H1 (cell line): Measurements from ENCODE around the gene PROZ. TPM values are rescaled to one million over a fixed set of nuclear protein-coding genes. Genes with fewer than 3 reads are reported as not detected.

Experiments
- ATF2 ChIP-seq: IDR thresholded peaks from 2 replicates; pipeline ENCODE4 v1.6.1; 2012; ENCODE audit warnings: low read length, inconsistent platforms
- SIN3A ChIP-seq, 2 experiments: IDR thresholded peaks in 1 of 2; conservative IDR thresholded peaks in 1 of 2; 2 replicates each; pipeline ENCODE4 v1.6.1; 2011 to 2012; ENCODE audit warnings: low read length in 2 of 2, improper control_type of control experiment in 1 of 2, low read depth in 1 of 2, mild to moderate bottlenecking in 1 of 2
- SP4 ChIP-seq: IDR thresholded peaks from 2 replicates; pipeline ENCODE4 v1.6.1; 2012; ENCODE audit warnings: low read length, inconsistent platforms
- polyA plus RNA-seq, 7 experiments: library from polyadenylated mRNA; depleted of rRNA in 3 of 7; stranded (reverse) in 5 of 7; unstranded in 2 of 7; fragments of >200 nt in 5 of 7; fragments of 200-250 nt in 2 of 7; gene quantifications; 1 replicate in 5 of 7; 2 replicates in 1 of 7; 4 replicates in 1 of 7; pipeline versions ENCODE4 v1.2.1 to v1.2.3, GENCODE V29; 2011 to 2013; ENCODE audit warnings: missing spikeins in 2 of 7, mixed read lengths in 2 of 7
- total RNA-seq: library from RNA; stranded (reverse); fragmentation: NEBNext Ultra II Directional; extraction: Animal tissue kit (Norgen Biotek cat#: 25700); gene quantifications from 2 replicates; pipeline ENCODE4 v1.2.1, GENCODE V29; 2021

The PROZ gene
- total and polyA plus RNA-seq, 2 of the 8 experiments (the other 6 are each of a cell fraction or from before 2014, with no cell fraction given), result not detected

- TF ChIP-seq ATF2, result no peak
- TF ChIP-seq SIN3A (conservative IDR thresholded peaks at IDR 0.05 in 1 of 2, IDR thresholded peaks at IDR 0.05 in 1 of 2; ENCODE audit: low read depth in 1 of 2, low read length in 2 of 2), result no peak
- TF ChIP-seq SP4, result no peak
- TF ChIP-seq, all 59 proteins: peak for 0
These were observed 20.7 kb upstream of the PROZ start (continued) for GRCh38 chr13:113137691-113138298.
